Right lobe of liver (tissue), 4 donors: ENCODE data around the gene METTL4.

Experiments used
- CTCF ChIP-seq, 4 donors: fragments of 200-600 bp in 3 of 4; fragments of 450-650 bp in 1 of 4; IDR thresholded peaks; one replicate each; pipeline versions ENCODE4 v1.5.1 to v1.8.0; 2016 to 2022; ENCODE audit warnings: antibody characterized with exemption in 4 of 4, mild to moderate bottlenecking in 2 of 4
- POLR2A ChIP-seq: fragments of 450-650 bp; IDR thresholded peaks from one replicate; pipeline ENCODE4 v1.6.1; 2017; ENCODE audit warnings: antibody characterized with exemption, mild to moderate bottlenecking
- donor health status: DM: no; HTN: no; CAD: no.
- donor health status: DM: no; HTN: no; CAD: no.
- donor health status: DM: no; HTN: yes; CAD: no.

GRCh38 chr18:2526329-2526728, 45.0 kb downstream of the METTL4 start:
- TF ChIP-seq POLR2A (no peak), CTCF (IDR thresholded peaks at IDR 0.05) (no peak)
